CD14-positive monocyte (primary cell): ENCODE measurements around the gene SLC10A6. TPM values are rescaled to one million over a fixed set of nuclear protein-coding genes. Genes with fewer than 3 reads are reported as not detected.

Source experiments
- DNase-seq, 3 donors: peaks; one replicate each; pipeline ENCODE4 v3.0.0-alpha.2; 2011 to 2022
- H2AFZ ChIP-seq: 2 replicates; pipeline ENCODE4 v1.6.0; 2012; ENCODE audit warnings: mild to moderate bottlenecking, low read depth, low read length, inconsistent platforms; ENCODE audit not compliant: insufficient read depth, poor library complexity, severe bottlenecking
- H3K27ac ChIP-seq, 2 donors: 1 replicate in 1 of 2; 2 replicates in 1 of 2; pipeline ENCODE4 v1.5.1; 2012 to 2013; ENCODE audit warnings: low read length in 2 of 2, control low read depth in 1 of 2, inconsistent platforms in 1 of 2, low read depth in 1 of 2, mild to moderate bottlenecking in 1 of 2
- H3K27me3 ChIP-seq, 2 donors: one replicate each; pipeline versions ENCODE4 v1.6.0 to v1.6.1; 2011 to 2013; ENCODE audit warnings: low read length in 2 of 2; ENCODE audit not compliant: control insufficient read depth in 2 of 2, insufficient read depth in 2 of 2
- H3K36me3 ChIP-seq, 2 donors: replicated peaks in 1 of 2; 1 replicate in 1 of 2; 2 replicates in 1 of 2; pipeline versions ENCODE4 v1.5.1 to v1.6.1; 2012 to 2013; ENCODE audit warnings: low read length in 2 of 2, control low read depth in 1 of 2, inconsistent platforms in 1 of 2, mild to moderate bottlenecking in 1 of 2; ENCODE audit not compliant: insufficient read depth in 2 of 2, control insufficient read depth in 1 of 2
- H3K4me1 ChIP-seq, 2 donors: 1 replicate in 1 of 2; 2 replicates in 1 of 2; pipeline versions ENCODE4 v1.5.1 to v1.6.1; 2012 to 2013; ENCODE audit warnings: low read length in 2 of 2, control low read depth in 1 of 2, inconsistent platforms in 1 of 2, mild to moderate bottlenecking in 1 of 2, moderate library complexity in 1 of 2; ENCODE audit not compliant: insufficient read depth in 2 of 2, control insufficient read depth in 1 of 2
- H3K4me2 ChIP-seq: replicated peaks from 2 replicates; pipeline ENCODE3; 2012; ENCODE audit warnings: low read length, moderate library complexity, mild to moderate bottlenecking; ENCODE audit not compliant: poor library complexity, severe bottlenecking; ENCODE audit errors: extremely low read depth
- H3K4me3 ChIP-seq, 3 experiments: fragments of 200-600 bp in 1 of 3; sonication (generic) in 1 of 3; replicated peaks in 1 of 3; 1 replicate in 2 of 3; 2 replicates in 1 of 3; pipeline ENCODE4 v1.5.1; 2011 to 2013; ENCODE audit warnings: low read length in 3 of 3, mild to moderate bottlenecking in 3 of 3, control low read depth in 2 of 3, low read depth in 2 of 3, inconsistent platforms in 1 of 3, moderate library complexity in 1 of 3
- H3K79me2 ChIP-seq: 2 replicates; pipeline ENCODE4 v1.6.0; 2012; ENCODE audit warnings: mild to moderate bottlenecking, control low read depth, inconsistent platforms, low read length, moderate library complexity; ENCODE audit not compliant: insufficient read depth
- H3K9ac ChIP-seq: 2 replicates; pipeline ENCODE4 v1.6.0; 2017; ENCODE audit warnings: low read length, mild to moderate bottlenecking; ENCODE audit not compliant: insufficient read depth, poor library complexity, severe bottlenecking
- H3K9me3 ChIP-seq, 2 donors: replicated peaks in 1 of 2; 1 replicate in 1 of 2; 2 replicates in 1 of 2; pipeline versions ENCODE4 v1.5.1 to v1.6.1; 2012 to 2013; ENCODE audit warnings: low read length in 2 of 2, control low read depth in 1 of 2; ENCODE audit not compliant: control insufficient read depth in 1 of 2, insufficient read depth in 1 of 2
- H4K20me1 ChIP-seq: 2 replicates; pipeline ENCODE4 v1.6.0; 2012; ENCODE audit warnings: mild to moderate bottlenecking, low read length, control low read depth, moderate library complexity; ENCODE audit not compliant: insufficient read depth
- H3K27ac Mint-ChIP-seq, 7 donors: one replicate each; pipeline ENCODE4 v1.8.0; 2020; ENCODE audit warnings: mild to moderate bottlenecking in 7 of 7, mixed read lengths in 7 of 7, moderate library complexity in 6 of 7, inconsistent platforms in 2 of 7
- H3K27me3 Mint-ChIP-seq, 3 donors: one replicate each; pipeline ENCODE4 v1.8.0; 2021 to 2022; ENCODE audit warnings: low read depth in 3 of 3, mild to moderate bottlenecking in 3 of 3, mixed read lengths in 3 of 3, moderate library complexity in 3 of 3, inconsistent platforms in 1 of 3
- H3K36me3 Mint-ChIP-seq, 2 donors: one replicate each; pipeline ENCODE4 v1.8.0; 2020; ENCODE audit warnings: mixed read lengths in 2 of 2, inconsistent platforms in 1 of 2, mild to moderate bottlenecking in 1 of 2
- H3K4me1 Mint-ChIP-seq: one replicate; pipeline ENCODE4 v1.8.0; 2020; ENCODE audit warnings: mild to moderate bottlenecking, mixed read lengths
- H3K4me3 Mint-ChIP-seq, 2 donors: one replicate each; pipeline ENCODE4 v1.8.0; 2020; ENCODE audit warnings: mild to moderate bottlenecking in 2 of 2, mixed read lengths in 2 of 2, moderate library complexity in 1 of 2
- H3K9me3 Mint-ChIP-seq, 7 donors: one replicate each; pipeline ENCODE4 v1.8.0; 2020 to 2022; ENCODE audit warnings: mixed read lengths in 7 of 7, mild to moderate bottlenecking in 6 of 7, moderate library complexity in 6 of 7, inconsistent platforms in 2 of 7
- WGBS: methylation state at CpG from one replicate; pipeline ENCODE4 v1.1.5; 2013; ENCODE audit warnings: missing lambda C conversion rate; ENCODE audit not compliant: insufficient coverage; 5-methylcytosine and 5-hydroxymethylcytosine counted together
- intact Hi-C, 2 donors: fragments of 100-400 bp; cut with micrococcal nuclease; formaldehyde crosslinking; loops; one replicate each; pipeline versions ENCODE4 v1.15.0 to v1.15.1; 2023
- polyA plus RNA-seq, 3 donors: library from polyadenylated mRNA; depleted of rRNA in 1 of 3; unstranded in 2 of 3; stranded (reverse) in 1 of 3; fragments of 300-500 nt in 2 of 3; fragments of >200 nt in 1 of 3; fragmentation: Illumina TruSeq in 2 of 3; gene quantifications; 1 replicate in 2 of 3; 2 replicates in 1 of 3; pipeline ENCODE4 v1.2.3, GENCODE V29; 2012 to 2021
- TF ChIP-seq, protein P1 (sequence below): fragments of 200-600 bp; IDR thresholded peaks from one replicate; pipeline ENCODE4 v1.8.0; 2022; ENCODE audit warnings: antibody characterized with exemption, mild to moderate bottlenecking

Gene SLC10A6
- polyA plus RNA-seq, 3 donors, result 0.08 TPM; not detected in 2

DNA sequence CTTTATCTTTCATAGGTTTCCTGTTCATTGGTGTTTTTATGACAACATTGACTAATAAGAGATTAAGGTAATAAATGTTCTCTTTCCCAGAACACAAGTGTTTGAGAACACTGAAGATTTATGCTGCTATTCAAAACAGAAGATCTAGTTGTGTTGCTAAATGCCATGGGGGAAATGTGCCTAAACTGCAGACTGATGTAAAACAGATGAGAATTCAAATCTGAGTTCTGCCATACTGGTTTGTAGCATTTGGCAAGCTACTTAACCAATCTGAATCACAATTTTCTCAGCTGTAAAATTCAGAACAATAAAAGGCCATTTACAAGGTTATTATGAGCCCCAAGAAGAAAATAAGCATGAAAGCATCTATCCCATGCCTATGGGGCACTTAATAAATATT, 2.3 kb downstream of the SLC10A6 start:
- Histone ChIP-seq H2AFZ (no peak overlapping the region), H3K27me3 (no peaks in the 10 kb centered on the region), H3K4me1 (no peaks in the 10 kb centered on the region), H3K27ac (no peak overlapping the region), H3K9me3 (no peaks in the 10 kb centered on the region), H3K79me2 (no peaks in the 10 kb centered on the region), H3K36me3 (no peaks in the 10 kb centered on the region), H3K4me2 (no peak overlapping the region), H3K9ac (no peak overlapping the region), H4K20me1 (no peaks in the 10 kb centered on the region), H3K4me3 (no peak overlapping the region)
- Mint-ChIP-seq H3K27me3 (peaks cover 0 to 2% (median 0%) of the 10 kb centered on the region in 3 donors), H3K4me1 (peaks cover 5% of the 10 kb centered on the region), H3K36me3 (no peaks in the 10 kb centered on the region), H3K4me3 (no peak overlapping the region), H3K27ac (no peak overlapping the region), H3K9me3 (peaks cover 0 to 11% (median 4%) of the 10 kb centered on the region in 7 donors)
- no peak for DNase-seq
- intact Hi-C loops, result no loop called here
- TF ChIP-seq, protein P1, sequence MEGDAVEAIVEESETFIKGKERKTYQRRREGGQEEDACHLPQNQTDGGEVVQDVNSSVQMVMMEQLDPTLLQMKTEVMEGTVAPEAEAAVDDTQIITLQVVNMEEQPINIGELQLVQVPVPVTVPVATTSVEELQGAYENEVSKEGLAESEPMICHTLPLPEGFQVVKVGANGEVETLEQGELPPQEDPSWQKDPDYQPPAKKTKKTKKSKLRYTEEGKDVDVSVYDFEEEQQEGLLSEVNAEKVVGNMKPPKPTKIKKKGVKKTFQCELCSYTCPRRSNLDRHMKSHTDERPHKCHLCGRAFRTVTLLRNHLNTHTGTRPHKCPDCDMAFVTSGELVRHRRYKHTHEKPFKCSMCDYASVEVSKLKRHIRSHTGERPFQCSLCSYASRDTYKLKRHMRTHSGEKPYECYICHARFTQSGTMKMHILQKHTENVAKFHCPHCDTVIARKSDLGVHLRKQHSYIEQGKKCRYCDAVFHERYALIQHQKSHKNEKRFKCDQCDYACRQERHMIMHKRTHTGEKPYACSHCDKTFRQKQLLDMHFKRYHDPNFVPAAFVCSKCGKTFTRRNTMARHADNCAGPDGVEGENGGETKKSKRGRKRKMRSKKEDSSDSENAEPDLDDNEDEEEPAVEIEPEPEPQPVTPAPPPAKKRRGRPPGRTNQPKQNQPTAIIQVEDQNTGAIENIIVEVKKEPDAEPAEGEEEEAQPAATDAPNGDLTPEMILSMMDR, result no peak

DNA sequence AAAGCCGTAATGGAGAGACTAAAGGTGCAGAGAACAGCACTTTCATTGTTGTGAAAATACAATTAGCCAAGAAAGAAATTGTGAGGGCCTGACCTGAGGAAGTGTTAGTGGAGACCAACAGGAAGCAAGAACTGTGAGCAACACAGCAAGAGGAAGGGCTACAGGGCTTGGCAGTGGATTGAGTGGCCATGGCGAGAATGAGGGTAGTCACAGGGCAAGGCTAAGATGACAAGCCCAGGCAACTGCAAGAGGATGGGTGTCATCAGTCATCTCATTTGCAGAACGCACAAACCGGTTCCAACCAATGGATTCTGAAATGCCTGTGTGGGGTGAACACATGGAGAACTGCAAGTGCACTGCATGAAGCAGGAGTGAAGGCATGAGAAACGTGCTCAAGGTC, 3.6 kb downstream of the SLC10A6 start:
- no peak overlapping the region for H3K4me3 ChIP-seq
- H3K9ac ChIP-seq, result no peak overlapping the region
- TF ChIP-seq, protein P1, result no peak
- H3K27ac ChIP-seq, result no peak overlapping the region
- peaks cover 5% of the 10 kb centered on the region for H3K4me1 Mint-ChIP-seq
- 98% methylated on average over 5 of the region's 5 CpGs for WGBS
- H3K9me3 ChIP-seq, result no peaks in the 10 kb centered on the region
- no peak for DNase-seq
- no peak overlapping the region for H3K4me3 Mint-ChIP-seq
- no peaks in the 10 kb centered on the region for H3K27me3 ChIP-seq
- no peaks in the 10 kb centered on the region for H4K20me1 ChIP-seq
- intact Hi-C loops, result no loop called here
- peak overlapping the region in 1 of 7 donors; percentile 35 for H3K27ac Mint-ChIP-seq
- H3K79me2 ChIP-seq, result no peaks in the 10 kb centered on the region
- H3K4me2 ChIP-seq, result no peak overlapping the region
- H3K36me3 Mint-ChIP-seq, result no peaks in the 10 kb centered on the region
- H3K9me3 Mint-ChIP-seq, result peaks cover 0 to 11% (median 2%) of the 10 kb centered on the region in 7 donors
- no peak overlapping the region for H2AFZ ChIP-seq
- peaks cover 0 to 2% (median 0%) of the 10 kb centered on the region in 3 donors for H3K27me3 Mint-ChIP-seq
- no peaks in the 10 kb centered on the region for H3K36me3 ChIP-seq
- H3K4me1 ChIP-seq, result no peaks in the 10 kb centered on the region
